ENCODE data around the gene ZBTB11. TPM values are rescaled to one million over a fixed set of nuclear protein-coding genes. Genes with fewer than 3 reads are reported as not detected.
"Not testable (repeated sequence)": the region's sequence is repeated elsewhere in the genome, so short reads cannot be mapped to it uniquely, and the experiment has no call there.

The ZBTB11 gene
- 10 to 100 TPM; 29.3 to 31.9 TPM for total RNA-seq

- peaks cover 51% of the 10 kb centered on the region for H3K36me3 Mint-ChIP-seq (ENCODE audit: low read depth)
- peaks cover 57% of the 10 kb centered on the region for H3K4me1 Mint-ChIP-seq
- POLR2A ChIA-PET = interaction anchor here (0.6 to 4.1 kb wide), 18 partner anchors 9 to 247 kb away, joined by 3 to 100 read pairs (median 6); partner anchors contain the start of genes CEP97, NFKBIZ, NXPE3 and PCNP
- peak within 1 kb of the TSS; percentile 97 for H3K27ac Mint-ChIP-seq
- H3K4me3 Mint-ChIP-seq = peak within 1 kb of the TSS; percentile 82
- H3K9me3 Mint-ChIP-seq = no peaks in the 10 kb centered on the region
- DNase-seq = peak; percentile 100
- no peaks in the 10 kb centered on the region for H3K27me3 Mint-ChIP-seq
- CTCF ChIA-PET = interaction anchor here (0.6 to 3.1 kb wide), 8 partner anchors 7 to 135 kb away, joined by 3 to 18 read pairs (median 4); partner anchors contain the start of genes CEP97, PCNP and RPL24
Measured at GRCh38 chr3:101676765-101677435, at the start of gene ZBTB11. ZBTB11 (minus strand) TSS chr3:101677132; CDS start chr3:101676914, 218 bp downstream.

GRCh38 chr3:101725890-101726275 is 49.0 kb upstream of the ZBTB11 start:
- CTCF ChIA-PET = interaction anchor here (0.7 to 2.6 kb wide), 6 partner anchors 9 to 503 kb away, joined by 3 to 14 read pairs (median 3); partner anchors contain the start of gene NXPE3
- H3K27ac Mint-ChIP-seq = peak overlapping the region; percentile 92
- no peak for DNase-seq
- peak overlapping the region; percentile 93 for H3K4me3 Mint-ChIP-seq
- H3K36me3 Mint-ChIP-seq (ENCODE audit: low read depth) = peaks cover 36% of the 10 kb centered on the region
- POLR2A ChIA-PET = interaction anchor here (0.6 to 3.2 kb wide), 7 partner anchors 9 to 152 kb away, joined by 3 to 23 read pairs (median 8); partner anchors contain the start of genes PCNP and ZBTB11
- H3K9me3 Mint-ChIP-seq = no peaks in the 10 kb centered on the region
- peaks cover 48% of the 10 kb centered on the region for H3K4me1 Mint-ChIP-seq
- no peaks in the 10 kb centered on the region for H3K27me3 Mint-ChIP-seq

GRCh38 chr3:101725194-101725889 is 48.4 kb upstream of the ZBTB11 start:
- CTCF ChIA-PET = interaction anchor here (0.7 to 2.6 kb wide), 9 partner anchors 10 to 500 kb away, joined by 3 to 14 read pairs (median 4); partner anchors contain the start of genes NFKBIZ and NXPE3
- POLR2A ChIA-PET = interaction anchor here (0.7 to 3.2 kb wide), 23 partner anchors 8 to 1324 kb away, joined by 3 to 29 read pairs (median 5); partner anchors contain the start of genes LNP1, NFKBIZ, NXPE3 and PCNP
- peaks cover 51% of the 10 kb centered on the region for H3K4me1 Mint-ChIP-seq

GRCh38 chr3:101724329-101725193 is 47.6 kb upstream of the ZBTB11 start, which contains the start of gene CEP97:
CEP97 (plus strand) TSS chr3:101724614; CDS start chr3:101724677, 63 bp downstream.
- peaks cover 55% of the 10 kb centered on the region for H3K4me1 Mint-ChIP-seq
- ChIA-PET POLR2A (interaction anchor here (0.7 to 3.2 kb wide), 27 partner anchors 8 to 1323 kb away, joined by 3 to 29 read pairs (median 5); partner anchors contain the start of genes LNP1, NFKBIZ, NXPE3 and PCNP), CTCF (interaction anchor here (0.6 to 2.6 kb wide), 13 partner anchors 9 to 504 kb away, joined by 3 to 14 read pairs (median 4); partner anchors contain the start of genes NFKBIZ, NXPE3, RPL24 and ZBTB11)
- peak within 1 kb of the TSS; percentile 92 for H3K27ac Mint-ChIP-seq
- H3K9me3 Mint-ChIP-seq = no peaks in the 10 kb centered on the region
- DNase-seq = peak; percentile 90
- H3K36me3 Mint-ChIP-seq (ENCODE audit: low read depth) = peaks cover 24% of the 10 kb centered on the region
- H3K4me3 Mint-ChIP-seq = peak within 1 kb of the TSS; percentile 93
- H3K27me3 Mint-ChIP-seq = no peaks in the 10 kb centered on the region

More at GRCh38 chr3:101725194-101725889, 48.4 kb upstream of the ZBTB11 start:
- no peaks in the 10 kb centered on the region for H3K27me3 Mint-ChIP-seq
- no peaks in the 10 kb centered on the region for H3K9me3 Mint-ChIP-seq
- peak overlapping the region; percentile 92 for H3K27ac Mint-ChIP-seq
- DNase-seq = peak; percentile 56
- H3K4me3 Mint-ChIP-seq = peak overlapping the region; percentile 93
- peaks cover 30% of the 10 kb centered on the region for H3K36me3 Mint-ChIP-seq (ENCODE audit: low read depth)

GRCh38 chr3:101722394-101723173 is 45.7 kb upstream of the ZBTB11 start:
- Mint-ChIP-seq H3K4me1 (peaks cover 49% of the 10 kb centered on the region), H3K36me3 (ENCODE audit: low read depth) (peaks cover 9% of the 10 kb centered on the region), H3K4me3 (peak overlapping the region; percentile 66), H3K9me3 (no peaks in the 10 kb centered on the region), H3K27me3 (no peaks in the 10 kb centered on the region), H3K27ac (peak overlapping the region; percentile 94)
- CTCF ChIA-PET = interaction anchor here (1.0 to 2.0 kb wide), 3 partner anchors 13 to 80 kb away, joined by 3 to 8 read pairs (median 4); partner anchors contain the start of gene NXPE3
- POLR2A ChIA-PET = interaction anchor here (0.8 to 2.4 kb wide), 5 partner anchors 34 to 148 kb away, joined by 3 to 12 read pairs (median 3); partner anchors contain the start of genes NXPE3 and PCNP
- DNase-seq = peak; percentile 31

- no peak for DNase-seq
- POLR2A ChIA-PET = interaction anchor here (0.7 to 2.4 kb wide), 4 partner anchors 33 to 58 kb away, joined by 4 to 12 read pairs (median 5); partner anchors contain the start of genes NXPE3 and RPL24
- no peaks in the 10 kb centered on the region for H3K36me3 Mint-ChIP-seq (ENCODE audit: low read depth)
- H3K27ac Mint-ChIP-seq = peak overlapping the region; percentile 94
- no peaks in the 10 kb centered on the region for H3K27me3 Mint-ChIP-seq
- peaks cover 38% of the 10 kb centered on the region for H3K4me1 Mint-ChIP-seq
- no peaks in the 10 kb centered on the region for H3K9me3 Mint-ChIP-seq
- peak overlapping the region; percentile 25 for H3K4me3 Mint-ChIP-seq
- CTCF ChIA-PET = interaction anchor here (0.7 to 2.0 kb wide), 6 partner anchors 9 to 504 kb away, joined by 3 to 8 read pairs (median 4); partner anchors contain the start of gene NXPE3
Measured at GRCh38 chr3:101720851-101721840, 44.2 kb upstream of the ZBTB11 start.

- CTCF ChIA-PET = interaction anchor here (1.0 kb wide), 1 partner anchor 59 kb away, joined by 3 read pairs; the partner anchor contains the start of gene NXPE3
- no peaks in the 10 kb centered on the region for H3K27me3 Mint-ChIP-seq
- H3K9me3 Mint-ChIP-seq = no peaks in the 10 kb centered on the region
- no peaks in the 10 kb centered on the region for H3K36me3 Mint-ChIP-seq (ENCODE audit: low read depth)
- H3K4me3 Mint-ChIP-seq = no peak overlapping the region
- H3K4me1 Mint-ChIP-seq = peaks cover 30% of the 10 kb centered on the region
- POLR2A ChIA-PET = interaction anchor here (1.0 kb wide), 1 partner anchor 33 kb away, joined by 3 read pairs; the partner anchor contains the start of gene RPL24
- DNase-seq = no peak
- H3K27ac Mint-ChIP-seq = no peak overlapping the region
Measured at GRCh38 chr3:101719604-101720185, 42.8 kb upstream of the ZBTB11 start.

GRCh38 chr3:101718455-101718854 is 41.5 kb upstream of the ZBTB11 start:
- Mint-ChIP-seq H3K4me1 (peaks cover 25% of the 10 kb centered on the region), H3K9me3 (no peaks in the 10 kb centered on the region), H3K27me3 (no peaks in the 10 kb centered on the region), H3K36me3 (ENCODE audit: low read depth) (no peaks in the 10 kb centered on the region), H3K4me3 (no peak overlapping the region), H3K27ac (no peak overlapping the region)
- CTCF ChIA-PET = interaction anchor here (0.9 kb wide), 1 partner anchor 21 kb away, joined by 4 read pairs; no protein-coding TSS in a partner anchor
- no peak for DNase-seq
- POLR2A ChIA-PET = no interaction called here

- Mint-ChIP-seq H3K4me3 (no peak overlapping the region), H3K9me3 (no peaks in the 10 kb centered on the region), H3K27ac (no peak overlapping the region), H3K36me3 (ENCODE audit: low read depth) (no peaks in the 10 kb centered on the region), H3K27me3 (no peaks in the 10 kb centered on the region), H3K4me1 (peaks cover 2% of the 10 kb centered on the region)
- ChIA-PET CTCF (interaction anchor here (1.1 to 1.7 kb wide), 2 partner anchors 13 to 15 kb away, joined by 4 to 7 read pairs; partner anchors contain the start of gene CEP97), POLR2A (interaction anchor here (0.8 to 1.3 kb wide), 2 partner anchors 24 to 134 kb away, joined by 3 read pairs; no protein-coding TSS in a partner anchor)
- no peak for DNase-seq
Measured at GRCh38 chr3:101709126-101709525, 32.2 kb upstream of the ZBTB11 start.

- H3K27ac Mint-ChIP-seq; H3K4me3 Mint-ChIP-seq; DNase-seq; POLR2A ChIA-PET; CTCF ChIA-PET; H3K27me3 Mint-ChIP-seq; H3K4me1 Mint-ChIP-seq; H3K9me3 Mint-ChIP-seq; H3K36me3 Mint-ChIP-seq (ENCODE audit: low read depth): not testable (repeated sequence)
Measured at GRCh38 chr3:101704639-101705038, 27.7 kb upstream of the ZBTB11 start.
